Ishikawa (cell line): ENCODE data around the gene LAMC1.

Experiments
- CEBPB ChIP-seq: IDR thresholded peaks from 2 replicates; pipeline ENCODE4 v1.6.1; 2012
- CREB1 ChIP-seq: IDR thresholded peaks from 2 replicates; pipeline ENCODE4 v1.6.1; 2012; ENCODE audit warnings: low read depth
- EGR1 ChIP-seq: IDR thresholded peaks from 2 replicates; pipeline ENCODE4 v1.6.1; 2012
- EP300 ChIP-seq: IDR thresholded peaks from 2 replicates; pipeline ENCODE4 v1.6.1; 2012; ENCODE audit warnings: borderline replicate concordance
- FOXM1 ChIP-seq: IDR thresholded peaks from 2 replicates; pipeline ENCODE4 v1.6.1; 2012; ENCODE audit warnings: low read depth, borderline replicate concordance
- MAX ChIP-seq: IDR thresholded peaks from 2 replicates; pipeline ENCODE4 v1.6.1; 2012
- NFIC ChIP-seq: IDR thresholded peaks from 2 replicates; pipeline ENCODE4 v1.6.1; 2012
- RAD21 ChIP-seq: IDR thresholded peaks from 2 replicates; pipeline ENCODE4 v1.6.1; 2012; ENCODE audit warnings: low read depth
- REST ChIP-seq: IDR thresholded peaks from 2 replicates; pipeline ENCODE4 v1.6.1; 2012; ENCODE audit warnings: low read depth, mild to moderate bottlenecking
- TAF1 ChIP-seq: IDR thresholded peaks from 2 replicates; pipeline ENCODE4 v1.6.1; 2012; ENCODE audit warnings: low read depth, mild to moderate bottlenecking
- TCF12 ChIP-seq: IDR thresholded peaks from 2 replicates; pipeline ENCODE4 v1.6.1; 2012; ENCODE audit warnings: low read depth
- TEAD4 ChIP-seq: IDR thresholded peaks from 2 replicates; pipeline ENCODE4 v1.6.1; 2012
- USF1 ChIP-seq: IDR thresholded peaks from 2 replicates; pipeline ENCODE4 v1.6.1; 2012
- YY1 ChIP-seq: IDR thresholded peaks from 2 replicates; pipeline ENCODE4 v1.6.1; 2012; ENCODE audit warnings: low read depth
- ZBTB7A ChIP-seq: IDR thresholded peaks from 2 replicates; pipeline ENCODE4 v1.6.1; 2012; ENCODE audit warnings: low read depth

LAMC1 gene

GRCh38 chr1:183116416-183116815 lies 93.2 kb downstream of the LAMC1 start:
- TF ChIP-seq FOXM1 = no peak
- TF ChIP-seq NFIC = no peak
- TF ChIP-seq RAD21 = no peak
- no peak for TF ChIP-seq REST
- no peak for TF ChIP-seq CREB1
- no peak for TF ChIP-seq TAF1
- TF ChIP-seq YY1 = no peak

GRCh38 chr1:183121609-183122008 lies 98.4 kb downstream of the LAMC1 start:
- TF ChIP-seq TEAD4 (no peak), ZBTB7A (no peak), USF1 (no peak), FOXM1 (no peak), YY1 (no peak), RAD21 (no peak), TAF1 (no peak), REST (no peak), NFIC (no peak), CEBPB (no peak), TCF12 (no peak), EGR1 (no peak), MAX (no peak), CREB1 (no peak), EP300 (no peak)

- TF ChIP-seq NFIC (no peak), RAD21 (no peak), TEAD4 (no peak), EP300 (no peak), EGR1 (no peak), TAF1 (no peak), CREB1 (no peak), USF1 (no peak), ZBTB7A (no peak), MAX (no peak), CEBPB (no peak), REST (no peak), TCF12 (no peak), YY1 (no peak), FOXM1 (no peak)
Observed at GRCh38 chr1:183124259-183124658, 101.0 kb downstream of the LAMC1 start.

GRCh38 chr1:183125279-183125999 lies 102.2 kb downstream of the LAMC1 start:
- TF ChIP-seq MAX (no peak), EP300 (no peak), EGR1 (no peak)

GRCh38 chr1:183126000-183126366 lies 102.8 kb downstream of the LAMC1 start:
- TF ChIP-seq ZBTB7A = no peak
- no peak for TF ChIP-seq EGR1
